T-helper 2 cell treated with Interferon-gamma antibody and Interleukin-4, amounts not matched to agents 5 μg/mL and 100 μg/mL, for 36 hours (primary cell): Measurements from ENCODE around the gene OR6C76.
"Not testable (repeated sequence)": the region's sequence is repeated elsewhere in the genome, so short reads cannot be mapped to it uniquely, and the experiment has no call there.

ENCODE experiments used
- DNase-seq: peaks from one replicate; pipeline ENCODE4 v3.0.0; 2021; ENCODE audit warnings: low spot score
- H3K27ac Mint-ChIP-seq: one replicate; pipeline ENCODE4 v1.8.0; 2021; ENCODE audit warnings: mild to moderate bottlenecking, mixed read lengths
- H3K27me3 Mint-ChIP-seq: one replicate; pipeline ENCODE4 v1.8.0; 2021; ENCODE audit warnings: low read depth, mixed read lengths
- H3K36me3 Mint-ChIP-seq: one replicate; pipeline ENCODE4 v1.8.0; 2021; ENCODE audit warnings: low read depth, mixed read lengths
- H3K4me1 Mint-ChIP-seq: one replicate; pipeline ENCODE4 v1.8.0; 2021; ENCODE audit warnings: low read depth, mixed read lengths
- H3K4me3 Mint-ChIP-seq: one replicate; pipeline ENCODE4 v1.8.0; 2022; ENCODE audit warnings: mild to moderate bottlenecking, moderate library complexity, mixed read lengths
- H3K9me3 Mint-ChIP-seq: one replicate; pipeline ENCODE4 v1.8.0; 2021; ENCODE audit warnings: mixed read lengths

OR6C76 gene

DNA sequence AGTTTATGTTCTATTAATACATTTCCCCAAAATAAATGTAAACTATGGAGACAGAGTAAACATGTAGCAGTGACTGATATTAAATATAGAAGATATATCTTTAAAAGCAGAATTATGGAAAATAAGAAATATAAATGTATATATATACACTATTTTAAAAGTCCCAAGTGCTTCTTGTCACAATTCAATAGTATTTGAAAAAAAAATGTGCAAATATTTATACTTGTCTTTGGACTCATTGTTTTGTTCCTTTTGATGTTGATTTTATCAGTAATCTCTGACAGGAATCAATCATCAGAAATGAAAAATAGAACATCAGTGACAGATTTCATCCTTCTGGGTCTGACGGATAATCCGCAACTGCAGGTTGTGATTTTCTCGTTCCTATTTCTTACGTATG is at the start of gene OR6C76:
TSS of gene OR6C76 (plus strand) at position 301 of the 400 bp plus-strand sequence. CDS start at position 301, 0 bp downstream.
- Mint-ChIP-seq H3K27me3 (no peaks in the 10 kb centered on the region), H3K9me3 (no peaks in the 10 kb centered on the region), H3K4me1 (no peaks in the 10 kb centered on the region), H3K27ac (no peak within 1 kb of the TSS), H3K36me3 (no peaks in the 10 kb centered on the region), H3K4me3 (no peak within 1 kb of the TSS)
- DNase-seq, result no peak

DNA sequence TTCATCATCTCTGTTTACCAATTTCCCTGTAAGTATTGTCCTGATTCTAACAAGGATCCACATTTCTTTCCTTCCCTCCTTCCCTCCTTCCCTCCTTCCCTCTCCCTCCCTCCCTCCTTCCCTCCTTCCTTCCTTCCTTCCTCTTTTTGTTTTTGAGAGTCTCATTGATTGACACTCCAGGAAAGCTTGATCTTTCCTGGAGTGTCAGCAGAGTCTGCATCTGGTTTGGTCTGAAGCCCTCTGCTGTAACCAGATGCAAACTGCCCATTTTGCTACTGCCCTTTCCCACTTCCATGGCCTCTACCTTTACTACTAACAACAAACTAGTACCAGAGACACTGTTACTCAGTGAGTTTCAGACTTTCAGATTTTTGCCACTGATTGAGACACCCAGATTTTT is 40.2 kb upstream of the OR6C76 start:
- no peaks in the 10 kb centered on the region for H3K36me3 Mint-ChIP-seq
- H3K4me3 Mint-ChIP-seq, result no peak overlapping the region
- no peaks in the 10 kb centered on the region for H3K4me1 Mint-ChIP-seq
- no peak for DNase-seq
- no peaks in the 10 kb centered on the region for H3K9me3 Mint-ChIP-seq
- H3K27me3 Mint-ChIP-seq, result peaks cover 3% of the 10 kb centered on the region
- H3K27ac Mint-ChIP-seq, result no peak overlapping the region

DNA sequence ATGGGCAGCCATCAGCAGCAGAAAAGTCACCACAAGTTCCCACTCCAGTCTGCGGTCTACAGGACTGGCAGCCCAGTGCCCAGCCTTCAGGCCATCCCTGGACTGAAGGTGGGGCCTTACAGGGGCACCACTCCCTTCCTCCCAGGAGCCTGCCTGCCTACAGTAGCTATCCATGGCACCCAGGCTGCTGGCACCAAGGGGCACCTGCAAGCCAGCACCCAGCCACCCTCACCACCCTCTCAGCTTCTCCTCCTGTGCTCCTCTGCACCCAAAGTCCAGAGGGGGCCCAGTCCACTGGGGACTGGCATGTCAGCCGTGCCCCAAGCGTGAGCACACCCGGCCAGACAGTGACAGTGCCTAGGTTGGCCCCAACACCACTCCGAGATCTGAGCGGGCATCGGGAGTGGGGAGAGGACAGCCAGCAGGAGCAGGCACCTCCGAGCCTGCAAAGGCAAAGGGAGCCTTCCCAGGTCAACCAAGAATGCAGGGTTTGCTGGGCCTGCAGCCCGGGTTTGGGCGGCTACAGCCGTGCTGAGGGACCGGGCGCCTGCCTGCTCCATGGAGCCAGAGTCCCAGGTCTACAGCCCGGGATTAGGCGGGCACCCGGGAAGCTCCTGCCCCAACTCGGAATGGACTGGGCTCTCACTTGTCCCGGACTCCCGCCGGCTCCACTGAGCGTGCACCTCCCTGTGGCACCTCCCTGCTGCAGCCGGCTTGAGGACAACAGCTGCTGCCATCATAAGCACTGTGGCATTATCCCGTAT is 33.8 kb upstream of the OR6C76 start:
- no peak for DNase-seq
- Mint-ChIP-seq H3K4me3 (no peak overlapping the region), H3K27me3 (no peaks in the 10 kb centered on the region), H3K36me3 (no peaks in the 10 kb centered on the region), H3K27ac (no peak overlapping the region), H3K4me1 (no peaks in the 10 kb centered on the region), H3K9me3 (no peaks in the 10 kb centered on the region)

DNA sequence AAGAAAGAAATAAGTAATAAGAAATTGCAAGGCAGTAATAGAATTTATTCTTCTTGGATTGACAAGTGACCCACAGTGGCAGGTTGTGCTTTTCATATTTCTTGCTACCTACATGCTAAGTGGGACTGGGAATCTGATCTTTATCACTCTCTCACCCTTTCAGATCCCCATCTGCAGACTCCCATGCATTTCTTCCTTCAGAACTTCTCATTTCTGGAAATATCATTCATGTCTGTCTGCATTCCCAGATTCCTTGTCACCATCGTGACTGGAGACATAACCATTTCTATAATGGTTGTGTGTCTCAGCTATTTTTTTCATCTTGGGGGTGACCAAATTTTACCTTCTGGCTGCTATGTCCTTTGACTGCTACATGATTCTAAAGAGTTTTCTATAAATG is 29.7 kb upstream of the OR6C76 start:
- peaks cover 5% of the 10 kb centered on the region for H3K27me3 Mint-ChIP-seq
- no peak for DNase-seq
- H3K4me1 Mint-ChIP-seq, result no peaks in the 10 kb centered on the region
- no peaks in the 10 kb centered on the region for H3K36me3 Mint-ChIP-seq
- no peaks in the 10 kb centered on the region for H3K9me3 Mint-ChIP-seq
- H3K27ac Mint-ChIP-seq, result no peak overlapping the region
- no peak overlapping the region for H3K4me3 Mint-ChIP-seq

DNA sequence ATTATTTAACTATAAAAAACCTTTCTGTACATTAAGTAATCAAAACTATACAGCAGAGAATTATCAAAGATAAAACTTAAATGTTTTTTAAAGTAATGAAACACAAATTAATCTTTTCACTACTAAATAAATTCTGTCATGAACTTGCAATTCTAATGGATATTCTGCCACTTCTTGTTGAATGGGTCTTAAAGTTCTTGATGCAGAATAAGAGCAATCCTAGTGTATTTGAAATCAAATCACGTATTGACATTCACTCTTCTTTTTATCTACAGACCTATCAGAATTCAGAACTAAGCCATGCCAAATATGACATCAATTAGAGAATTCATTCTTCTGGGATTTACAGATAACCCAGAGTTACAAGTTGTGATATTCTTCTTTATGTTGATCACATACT is 25.8 kb upstream of the OR6C76 start, which contains the start of gene OR6C65:
TSS of gene OR6C65 (plus strand) at position 301 of the 400 bp plus-strand sequence. CDS start at position 301, 0 bp downstream.
- Mint-ChIP-seq H3K9me3 (no peaks in the 10 kb centered on the region), H3K27ac (no peak within 1 kb of the TSS), H3K4me1 (no peaks in the 10 kb centered on the region), H3K27me3 (peaks cover 14% of the 10 kb centered on the region), H3K4me3 (no peak within 1 kb of the TSS), H3K36me3 (no peaks in the 10 kb centered on the region)
- DNase-seq, result no peak

DNA sequence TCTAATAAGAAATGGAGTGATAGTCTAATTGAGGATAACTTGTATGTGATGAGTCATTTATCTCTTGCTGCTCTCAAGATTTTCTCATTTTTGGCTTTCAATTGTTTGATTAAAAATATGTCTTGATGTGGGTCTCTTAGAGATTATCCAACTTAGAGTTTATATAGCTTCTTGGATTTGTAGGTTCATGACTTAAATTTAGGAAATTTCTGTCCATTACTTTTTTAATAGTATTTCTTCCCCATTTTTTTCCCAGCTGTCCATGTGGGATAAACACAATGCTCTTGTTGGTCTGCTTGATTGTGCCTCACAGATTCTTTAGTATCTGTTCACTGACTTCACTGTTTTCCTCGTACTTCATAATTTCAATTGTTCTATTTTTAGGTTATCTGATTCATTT is 18.2 kb upstream of the OR6C76 start:
- Mint-ChIP-seq H3K36me3 (no peaks in the 10 kb centered on the region), H3K27me3 (peaks cover 6% of the 10 kb centered on the region), H3K9me3 (no peaks in the 10 kb centered on the region), H3K4me3 (no peak overlapping the region), H3K4me1 (no peaks in the 10 kb centered on the region), H3K27ac (no peak overlapping the region)
- no peak for DNase-seq

DNA sequence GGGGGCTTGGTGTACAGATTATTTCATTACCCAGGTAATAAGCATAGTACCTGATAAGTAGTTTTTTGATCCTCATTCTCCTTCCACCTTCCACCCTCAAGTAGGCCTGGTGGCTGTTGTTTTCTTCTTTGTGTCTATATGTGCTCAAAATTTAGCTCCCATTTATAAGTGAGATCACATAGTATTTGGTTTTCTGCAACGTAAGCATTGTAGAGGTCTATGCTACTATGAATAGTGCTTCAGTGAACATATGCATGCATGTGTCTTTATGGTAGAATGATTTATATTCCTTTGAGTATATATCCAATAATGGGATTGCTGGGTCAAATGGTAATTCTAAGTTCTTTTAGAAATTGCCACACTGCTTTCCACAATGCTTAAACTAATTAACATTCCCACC is 16.9 kb upstream of the OR6C76 start:
- H3K27me3 Mint-ChIP-seq, H3K9me3 Mint-ChIP-seq, H3K36me3 Mint-ChIP-seq, H3K27ac Mint-ChIP-seq, H3K4me1 Mint-ChIP-seq, H3K4me3 Mint-ChIP-seq, DNase-seq: not testable (repeated sequence)

DNA sequence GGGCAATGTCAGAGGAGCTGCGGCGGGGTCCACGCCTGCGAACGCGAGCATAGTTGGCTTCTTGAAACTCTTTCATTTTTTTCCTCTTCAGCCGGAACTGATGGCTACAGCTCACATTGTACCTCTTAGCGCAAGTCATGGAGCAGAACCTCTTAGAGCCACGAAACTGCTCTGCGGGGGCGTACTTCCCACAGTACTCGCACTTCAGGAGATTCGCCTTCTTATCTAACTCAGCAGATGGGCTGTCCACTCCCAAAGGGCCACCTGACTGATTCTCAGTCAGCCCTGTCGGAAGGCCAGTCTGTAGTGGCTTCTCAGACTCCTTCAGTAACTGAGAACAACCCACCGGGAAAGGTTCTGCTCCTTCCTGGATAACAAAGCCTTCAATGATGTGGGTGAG is 13.9 kb upstream of the OR6C76 start:
- not testable (repeated sequence) for H3K36me3 Mint-ChIP-seq, DNase-seq, H3K27ac Mint-ChIP-seq

DNA sequence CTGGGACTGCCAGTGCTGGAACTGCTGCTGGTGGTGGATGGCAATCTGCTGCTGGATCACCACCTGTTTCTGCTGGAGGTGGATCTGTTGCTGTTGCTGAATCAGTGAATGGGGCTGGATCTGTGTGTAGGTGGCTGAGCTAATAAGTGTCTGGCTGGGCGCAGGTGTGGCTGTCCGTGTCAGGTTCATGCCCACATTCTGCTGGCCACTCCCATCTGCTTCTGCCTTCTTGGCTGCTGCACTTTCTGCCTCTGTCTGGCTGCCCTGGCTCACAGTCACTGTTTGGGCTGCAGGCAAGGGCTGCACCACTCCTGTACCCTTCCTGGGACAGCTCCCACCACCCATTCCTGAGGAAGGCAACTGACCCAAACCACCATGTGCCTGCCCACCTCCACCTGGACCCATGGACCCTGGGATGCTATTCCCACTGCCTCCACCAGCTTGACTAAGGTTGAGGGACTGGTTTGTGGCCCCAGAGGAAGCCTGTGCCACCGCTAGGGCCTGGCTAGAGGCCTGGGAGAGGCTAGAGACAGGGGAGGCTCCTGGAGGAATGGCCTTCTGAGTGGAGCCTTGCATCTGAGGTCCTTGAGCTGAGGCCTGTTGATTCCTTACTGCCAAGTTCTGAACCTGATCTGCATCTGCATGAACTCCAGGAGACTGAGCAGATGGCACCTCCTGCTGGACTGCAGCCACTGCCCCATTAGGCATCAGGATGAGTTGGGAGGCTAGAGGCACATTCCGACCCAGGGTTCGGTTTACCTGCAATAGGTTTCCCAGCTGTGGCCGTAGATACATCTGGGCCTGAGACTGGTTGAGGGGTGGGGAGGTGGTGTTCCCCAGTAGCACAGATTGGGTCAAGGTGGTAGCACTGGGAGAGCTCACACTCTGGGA is 12.3 kb upstream of the OR6C76 start:
- peaks cover 33% of the 10 kb centered on the region for H3K27me3 Mint-ChIP-seq
- H3K9me3 Mint-ChIP-seq, H3K4me1 Mint-ChIP-seq, H3K27ac Mint-ChIP-seq, H3K4me3 Mint-ChIP-seq, DNase-seq, H3K36me3 Mint-ChIP-seq: not testable (repeated sequence)

More for the DNA sequence above, 13.9 kb upstream of the OR6C76 start:
- not testable (repeated sequence) for H3K4me3 Mint-ChIP-seq, H3K4me1 Mint-ChIP-seq, H3K9me3 Mint-ChIP-seq
- H3K27me3 Mint-ChIP-seq, result peaks cover 24% of the 10 kb centered on the region

DNA sequence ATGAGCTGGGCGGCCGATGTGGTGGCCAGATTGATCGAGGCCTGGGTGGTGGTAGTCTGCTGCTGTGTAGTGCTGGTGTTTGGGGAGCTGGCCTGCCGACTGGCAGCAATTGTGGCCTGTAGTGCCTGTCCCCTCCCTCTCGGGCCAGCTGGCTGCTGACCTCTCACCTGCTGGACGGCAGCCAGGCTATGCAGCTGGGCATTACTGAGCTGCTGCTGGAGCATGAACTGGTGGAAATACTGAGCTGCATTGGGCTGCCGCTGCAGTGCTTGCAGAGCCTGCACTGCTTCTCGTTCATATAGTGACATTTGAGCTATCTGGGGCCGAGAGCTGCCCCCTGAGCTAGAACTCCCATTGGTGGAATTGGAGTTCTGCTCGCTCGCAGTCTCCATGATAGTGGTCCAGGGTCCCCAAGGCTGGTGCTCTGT is 11.6 kb upstream of the OR6C76 start:
- H3K27me3 Mint-ChIP-seq, result peaks cover 34% of the 10 kb centered on the region
- H3K9me3 Mint-ChIP-seq, H3K4me3 Mint-ChIP-seq, H3K27ac Mint-ChIP-seq, DNase-seq, H3K4me1 Mint-ChIP-seq, H3K36me3 Mint-ChIP-seq: not testable (repeated sequence)

DNA sequence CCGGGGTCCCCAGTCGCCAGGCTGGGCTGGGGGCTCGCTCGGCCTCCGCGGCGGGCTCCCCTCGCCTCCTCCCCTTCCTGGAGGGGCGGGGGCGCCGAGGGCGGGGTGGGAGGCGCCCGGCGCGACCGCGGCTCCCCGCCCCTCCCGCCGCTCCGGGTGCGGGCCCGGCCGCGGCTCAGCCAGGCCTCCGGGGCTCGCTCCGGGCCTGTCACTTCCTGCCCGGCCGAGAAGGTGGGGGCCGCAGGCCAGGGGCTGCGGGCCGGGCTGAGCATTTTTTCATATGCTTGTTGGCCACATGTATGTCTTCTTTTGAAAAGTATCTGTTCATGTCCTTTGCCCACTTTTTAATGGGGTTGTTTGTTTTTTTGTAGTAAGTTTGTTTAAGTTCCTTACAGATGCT is 11.2 kb upstream of the OR6C76 start:
- DNase-seq, H3K27ac Mint-ChIP-seq, H3K4me3 Mint-ChIP-seq, H3K9me3 Mint-ChIP-seq, H3K36me3 Mint-ChIP-seq, H3K4me1 Mint-ChIP-seq: not testable (repeated sequence)
- H3K27me3 Mint-ChIP-seq, result peaks cover 34% of the 10 kb centered on the region

DNA sequence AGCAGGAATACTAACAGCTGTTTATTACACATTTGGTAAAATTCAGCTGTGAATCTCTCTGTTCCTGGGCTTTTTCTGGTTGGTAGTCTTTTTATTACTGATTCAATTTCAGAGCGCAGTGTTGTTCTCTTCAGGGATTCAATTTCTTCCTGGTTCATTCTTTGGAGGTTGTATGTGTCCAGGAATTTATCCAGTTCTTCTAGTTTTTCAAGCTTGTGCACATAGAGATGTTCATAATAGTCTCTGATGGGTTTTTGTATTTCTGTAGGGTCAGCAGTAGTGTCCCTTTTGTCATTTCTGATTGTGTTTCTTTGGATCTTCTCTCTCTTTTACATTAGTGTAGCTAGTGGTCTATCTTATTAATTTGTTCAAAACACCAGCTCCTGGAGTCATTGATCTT is 9.1 kb upstream of the OR6C76 start:
- Mint-ChIP-seq H3K27me3 (peaks cover 34% of the 10 kb centered on the region), H3K36me3 (no peaks in the 10 kb centered on the region)

DNA sequence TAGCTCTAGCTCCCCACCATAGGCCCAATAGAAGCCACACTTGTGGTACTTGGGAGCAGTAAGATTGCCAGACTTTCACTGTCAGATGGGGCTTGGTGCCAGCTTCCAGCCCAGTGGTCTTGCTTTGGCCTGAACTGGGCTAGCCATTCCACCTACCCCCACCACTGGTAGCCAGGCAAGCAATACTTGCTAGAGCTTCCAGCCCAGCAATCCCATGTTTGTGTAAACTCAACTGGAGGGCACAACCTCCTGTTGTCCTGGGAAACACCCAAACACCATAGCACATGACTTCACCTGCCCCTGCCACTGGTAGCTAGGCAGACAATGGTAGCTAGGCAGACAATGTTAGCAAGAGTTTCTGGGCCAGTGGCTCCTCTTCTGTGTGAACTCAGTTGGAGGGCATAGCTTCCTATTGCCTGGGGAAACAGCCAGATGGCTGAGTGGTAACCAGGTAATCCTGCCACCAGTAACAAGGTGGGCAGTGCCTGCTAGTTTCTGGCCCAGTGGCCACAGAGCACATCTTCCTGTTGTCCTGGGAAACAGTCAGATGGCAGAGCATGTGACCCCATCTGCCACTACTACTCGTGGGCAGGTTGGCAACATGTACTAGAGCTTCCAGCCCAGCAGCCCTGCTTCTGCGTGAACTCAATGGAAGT is 5.6 kb upstream of the OR6C76 start:
- Mint-ChIP-seq H3K36me3 (no peaks in the 10 kb centered on the region), H3K4me1 (no peaks in the 10 kb centered on the region), H3K9me3 (no peaks in the 10 kb centered on the region), H3K27ac (no peak overlapping the region), H3K4me3 (no peak overlapping the region), H3K27me3 (peaks cover 24% of the 10 kb centered on the region)
- DNase-seq, result no peak

More for the DNA sequence above, 9.1 kb upstream of the OR6C76 start:
- H3K4me3 Mint-ChIP-seq, result no peak overlapping the region
- DNase-seq, result no peak
- H3K4me1 Mint-ChIP-seq, result no peaks in the 10 kb centered on the region
- no peaks in the 10 kb centered on the region for H3K9me3 Mint-ChIP-seq
- no peak overlapping the region for H3K27ac Mint-ChIP-seq
